SK-N-SH treated with all-trans-retinoic acid at 6 μM for 48 hours (cell line): Measurements from ENCODE around the gene FZD7.

Source experiments
- ARNTL ChIP-seq: fragments of 450-650 bp; formaldehyde crosslinking; IDR thresholded peaks from 2 replicates; pipeline ENCODE4 v1.5.0; 2020; ENCODE audit warnings: low read depth, mild to moderate bottlenecking, moderate library complexity, borderline replicate concordance
- CREB5 ChIP-seq: fragments of 250-450 bp; sonication (Bioruptor Pico); IDR thresholded peaks from 2 replicates; pipeline ENCODE4 v1.5.1; 2020; ENCODE audit warnings: low read depth, mild to moderate bottlenecking, moderate library complexity
- CSRNP3 ChIP-seq: fragments of 250-450 bp; sonication (Bioruptor Pico); IDR thresholded peaks from 2 replicates; pipeline ENCODE4 v1.5.1; 2021; ENCODE audit warnings: mild to moderate bottlenecking, moderate library complexity
- PATZ1 ChIP-seq: fragments of 250-450 bp; sonication (Bioruptor Pico); IDR thresholded peaks from 2 replicates; pipeline ENCODE4 v1.8.0; 2020; ENCODE audit warnings: mild to moderate bottlenecking, moderate library complexity, borderline replicate concordance
- ZC3H10 ChIP-seq: fragments of 250-450 bp; sonication (Bioruptor Pico); IDR thresholded peaks from 2 replicates; pipeline ENCODE4 v1.5.1; 2021; ENCODE audit warnings: mild to moderate bottlenecking, moderate library complexity

- TF ChIP-seq ZC3H10 (CRISPR knock-in tag) (no peak), CSRNP3 (CRISPR knock-in tag) (no peak), PATZ1 (CRISPR knock-in tag) (no peak), ARNTL (CRISPR knock-in tag) (no peak), CREB5 (no peak)
Measured at GRCh38 chr2:202002381-202002780, 31.3 kb upstream of the FZD7 start.
